GM23338 (cell line): Measurements from ENCODE around the gene TRIP10. TPM values are rescaled to one million over a fixed set of nuclear protein-coding genes. Genes with fewer than 3 reads are reported as not detected.

Source experiments
- ATAC-seq: fragments of 200-7000 bp; cut with Tn5 transposase; 3 replicates; pipeline ENCODE4 v1.9.1; 2020
- DNase-seq: peaks from one replicate; pipeline ENCODE4 v3.0.0-alpha.2; 2015; ENCODE audit warnings: low spot score
- H2AFZ ChIP-seq: fragments of 200-600 bp; sonication (generic); 2 replicates; pipeline ENCODE4 v1.8.0; 2016; ENCODE audit warnings: antibody characterized with exemption, mild to moderate bottlenecking, moderate library complexity
- H3F3A ChIP-seq: fragments of 200-600 bp; sonication (generic); replicated peaks from 2 replicates; pipeline ENCODE4 v1.8.0; 2017; ENCODE audit warnings: antibody characterized with exemption, mixed run types, low read depth
- H3K27ac ChIP-seq: fragments of 200-600 bp; sonication (generic); 2 replicates; pipeline ENCODE4 v1.6.1; 2016; ENCODE audit warnings: low read depth
- H3K27me3 ChIP-seq: fragments of 200-600 bp; sonication (generic); 2 replicates; pipeline ENCODE4 v1.8.0; 2016; ENCODE audit warnings: mild to moderate bottlenecking, mixed run types, moderate library complexity; ENCODE audit not compliant: insufficient read depth
- H3K36me3 ChIP-seq: fragments of 200-600 bp; sonication (generic); 2 replicates; pipeline ENCODE4 v1.8.0; 2016; ENCODE audit warnings: mild to moderate bottlenecking; ENCODE audit not compliant: insufficient read depth
- H3K4me1 ChIP-seq: fragments of 200-600 bp; sonication (generic); 2 replicates; pipeline ENCODE4 v1.8.0; 2016; ENCODE audit warnings: mild to moderate bottlenecking, moderate library complexity; ENCODE audit not compliant: insufficient read depth
- H3K4me2 ChIP-seq: fragments of 200-600 bp; sonication (generic); 2 replicates; pipeline ENCODE4 v1.7.1; 2017; ENCODE audit warnings: mixed run types
- H3K4me3 ChIP-seq: fragments of 200-600 bp; sonication (generic); 2 replicates; pipeline ENCODE4 v1.6.1; 2016; ENCODE audit warnings: mixed run types
- H3K79me2 ChIP-seq: fragments of 200-600 bp; sonication (generic); replicated peaks from 2 replicates; pipeline ENCODE4 v1.8.0; 2017; ENCODE audit warnings: mild to moderate bottlenecking; ENCODE audit not compliant: insufficient read depth
- H3K9me2 ChIP-seq: fragments of 200-600 bp; sonication (generic); 2 replicates; pipeline ENCODE4 v1.8.0; 2017; ENCODE audit not compliant: insufficient read depth
- H4K20me1 ChIP-seq: fragments of 200-600 bp; sonication (generic); replicated peaks from 2 replicates; pipeline ENCODE4 v1.8.0; 2017; ENCODE audit warnings: mild to moderate bottlenecking; ENCODE audit not compliant: insufficient read depth
- H3K27ac Mint-ChIP-seq: 2 replicates; pipeline ENCODE4 v1.8.0; 2020; ENCODE audit warnings: inconsistent platforms, mild to moderate bottlenecking, moderate library complexity, mixed read lengths
- H3K27me3 Mint-ChIP-seq: 3 replicates; pipeline ENCODE4 v1.8.0; 2022; ENCODE audit warnings: low read depth, mild to moderate bottlenecking, moderate library complexity, mixed read lengths, inconsistent platforms; ENCODE audit not compliant: insufficient read depth, poor library complexity
- H3K36me3 Mint-ChIP-seq: 3 replicates; pipeline ENCODE4 v1.8.0; 2021; ENCODE audit warnings: low read depth, mild to moderate bottlenecking, inconsistent platforms, moderate library complexity, mixed read lengths
- H3K4me1 Mint-ChIP-seq: 3 replicates; pipeline ENCODE4 v1.8.0; 2020; ENCODE audit warnings: mild to moderate bottlenecking, inconsistent platforms, mixed read lengths
- H3K4me3 Mint-ChIP-seq: 3 replicates; pipeline ENCODE4 v1.8.0; 2021; ENCODE audit warnings: moderate library complexity, mild to moderate bottlenecking, inconsistent platforms, mixed read lengths
- H3K9me3 Mint-ChIP-seq: 3 replicates; pipeline ENCODE4 v1.8.0; 2020; ENCODE audit warnings: moderate library complexity, mild to moderate bottlenecking, inconsistent platforms, mixed read lengths
- CREB1 ChIP-seq: fragments of 250-450 bp; sonication (Bioruptor Pico); IDR thresholded peaks from 2 replicates; pipeline ENCODE4 v1.5.0; 2020; ENCODE audit warnings: low read depth, mild to moderate bottlenecking, moderate library complexity
- CTCF ChIP-seq, 2 experiments: fragments of 200-600 bp in 1 of 2; sonication (generic) in 1 of 2; conservative IDR thresholded peaks; 2 replicates each; pipeline versions ENCODE4 v1.5.1 to v1.6.1; 2016 to 2017; ENCODE audit warnings: antibody characterized with exemption in 2 of 2, low read depth in 2 of 2, mild to moderate bottlenecking in 2 of 2, moderate library complexity in 1 of 2
- ETS1 ChIP-seq: IDR thresholded peaks from 2 replicates; pipeline ENCODE4 v1.6.1; 2016; ENCODE audit warnings: antibody characterized with exemption
- EZH2 ChIP-seq: fragments of 200-600 bp; sonication (generic); IDR thresholded peaks from one replicate; pipeline ENCODE4 v1.8.0; 2017; ENCODE audit warnings: antibody characterized with exemption, mild to moderate bottlenecking, low read depth; ENCODE audit not compliant: unreplicated experiment
- EZH2phosphoT487 ChIP-seq: fragments of 200-600 bp; sonication (generic); IDR thresholded peaks from one replicate; pipeline ENCODE4 v1.8.1; 2018; ENCODE audit warnings: antibody characterized with exemption; ENCODE audit not compliant: unreplicated experiment
- JUNB ChIP-seq: IDR thresholded peaks from one replicate; pipeline ENCODE4 v1.6.1; 2016; ENCODE audit warnings: antibody characterized with exemption; ENCODE audit not compliant: unreplicated experiment
- NANOG ChIP-seq: IDR thresholded peaks from 2 replicates; pipeline ENCODE4 v1.6.1; 2016; ENCODE audit warnings: antibody characterized with exemption, borderline replicate concordance
- POLR2AphosphoS5 ChIP-seq: IDR thresholded peaks from 2 replicates; pipeline ENCODE4 v1.6.1; 2016; ENCODE audit warnings: antibody characterized with exemption, low read depth
- REST ChIP-seq: IDR thresholded peaks from one replicate; pipeline ENCODE4 v1.6.1; 2018; ENCODE audit warnings: antibody characterized with exemption; ENCODE audit not compliant: unreplicated experiment
- STAT1 ChIP-seq: IDR thresholded peaks from one replicate; pipeline ENCODE4 v1.6.1; 2016; ENCODE audit warnings: antibody characterized with exemption; ENCODE audit not compliant: unreplicated experiment
- ZNF114 ChIP-seq: fragments of 250-450 bp; sonication (Bioruptor Pico); IDR thresholded peaks from 2 replicates; pipeline ENCODE4 v1.5.0; 2020; ENCODE audit warnings: mild to moderate bottlenecking, moderate library complexity
- ZNF331 ChIP-seq: fragments of 250-450 bp; sonication (Bioruptor Pico); IDR thresholded peaks from 2 replicates; pipeline ENCODE4 v1.5.0; 2020; ENCODE audit warnings: low read depth, mild to moderate bottlenecking, moderate library complexity
- ZNF462 ChIP-seq: fragments of 250-450 bp; sonication (Bioruptor Pico); IDR thresholded peaks from 2 replicates; pipeline ENCODE4 v1.5.0; 2020; ENCODE audit warnings: mild to moderate bottlenecking, moderate library complexity
- polyA plus RNA-seq: library from polyadenylated mRNA; unstranded; fragments of >200 nt; fragmentation: Nextera tagmentation; extraction: Ambion mirVana; gene quantifications from 2 replicates; pipeline ENCODE4 v1.2.1, GENCODE V29; 2016
- total RNA-seq: library from RNA; depleted of rRNA; stranded (reverse); fragments of >200 nt; shearing (Covaris generic); gene quantifications from 2 replicates; pipeline ENCODE4 v1.2.3, GENCODE V29; 2014

The TRIP10 gene
- total and polyA plus RNA-seq, 2 experiments from 2014 or later: 56.8 to 68.5 TPM

- no peaks in the 10 kb centered on the region for H3K9me2 ChIP-seq
- no peak overlapping the region for H2AFZ ChIP-seq
- no peak for ATAC-seq
- H3K9me3 Mint-ChIP-seq: peaks cover 96% of the 10 kb centered on the region
- H3K27ac ChIP-seq: no peak overlapping the region
- H3K4me2 ChIP-seq: no peak overlapping the region
- 0 out of 2 replicates have a peak, but pooled peaks cover 2% of the 10 kb centered on the region for H3K4me1 ChIP-seq
- TF ChIP-seq EZH2: no peak
- no peak for TF ChIP-seq ETS1
- TF ChIP-seq CTCF (conservative IDR thresholded peaks at IDR 0.05; ENCODE audit: low read depth in 2 of 2): no peak
- no peak for TF ChIP-seq EZH2phosphoT487
- TF ChIP-seq STAT1: no peak
- TF ChIP-seq ZNF114 (CRISPR knock-in tag): no peak
- no peak for TF ChIP-seq ZNF462
- TF ChIP-seq REST: no peak
- no peak for TF ChIP-seq NANOG
- TF ChIP-seq JUNB: no peak
- no peak for TF ChIP-seq ZNF331
- no peak for TF ChIP-seq CREB1 (CRISPR knock-in tag)
- TF ChIP-seq POLR2AphosphoS5: no peak
- H4K20me1 ChIP-seq: no peaks in the 10 kb centered on the region
- no peaks in the 10 kb centered on the region for H3K4me1 Mint-ChIP-seq
- no peak overlapping the region for H3K27ac Mint-ChIP-seq
- no peaks in the 10 kb centered on the region for H3K36me3 ChIP-seq
- DNase-seq: no peak
- no peak overlapping the region for H3K4me3 ChIP-seq
- peaks cover 20% of the 10 kb centered on the region for H3K27me3 ChIP-seq
- H3K27me3 Mint-ChIP-seq: peaks cover 8% of the 10 kb centered on the region
- no peaks in the 10 kb centered on the region for H3F3A ChIP-seq
- no peaks in the 10 kb centered on the region for H3K79me2 ChIP-seq
- H3K36me3 Mint-ChIP-seq: peaks cover 36% of the 10 kb centered on the region
- no peak overlapping the region for H3K4me3 Mint-ChIP-seq
Observed at GRCh38 chr19:6706633-6706958, 32.9 kb upstream of the TRIP10 start.
